Measurements from ENCODE around the gene HNF4A. TPM values are rescaled to one million over a fixed set of nuclear protein-coding genes. Genes with fewer than 3 reads are reported as not detected.
A peak's percentile ranks its signal among the peaks of the same experiment; 100 is the strongest.

Gene HNF4A
- total and polyA plus RNA-seq, 2 of the 13 experiments (the other 11 are each of a cell fraction or from before 2014, with no cell fraction given): 80.9 to 169 TPM

- TF ChIP-seq AFF4 (CRISPR knock-in tag; IDR thresholded peaks at IDR 0.05) (no peak), ETV6 (CRISPR knock-in tag; conservative IDR thresholded peaks at IDR 0.05) (peak; percentile 97; the same call in 1 of the 2 replicates), ZNF589 (CRISPR knock-in tag; conservative IDR thresholded peaks at IDR 0.05) (peak; percentile 91), RARG (CRISPR knock-in tag; IDR thresholded peaks at IDR 0.05; ENCODE audit: low read depth) (peak; percentile 97; the same call in 1 of the 2 replicates), MLX (CRISPR knock-in tag; IDR thresholded peaks at IDR 0.05) (peak; percentile 67; the same call in 1 of the 2 replicates), KMT2A (CRISPR knock-in tag; IDR thresholded peaks at IDR 0.05) (peak; percentile 94), ZNF501 (CRISPR knock-in tag; IDR thresholded peaks at IDR 0.05) (peak; percentile 99), NFATC3 (CRISPR knock-in tag; IDR thresholded peaks at IDR 0.05) (peak; percentile 77; the same call in 1 of the 2 replicates), ZNF451 (CRISPR knock-in tag; IDR thresholded peaks at IDR 0.05) (peak; percentile 96), ZNF484 (CRISPR knock-in tag; IDR thresholded peaks at IDR 0.05; ENCODE audit: borderline replicate concordance, low read depth) (0 out of 2 replicates have a peak, but pooled peaks have one; percentile 85), MXD1 (CRISPR knock-in tag; IDR thresholded peaks at IDR 0.05) (peak; percentile 97), CREB3 (CRISPR knock-in tag; IDR thresholded peaks at IDR 0.05) (peak; percentile 33; the same call in 1 of the 2 replicates), NFIC (IDR thresholded peaks at IDR 0.05; ENCODE audit: low read length) (no peak), ZNF12 (CRISPR knock-in tag; IDR thresholded peaks at IDR 0.05) (peak; percentile 78), CAMTA2 (CRISPR knock-in tag; IDR thresholded peaks at IDR 0.05; ENCODE audit: borderline replicate concordance) (0 out of 2 replicates have a peak, but pooled peaks have one; percentile 64)
- TF ChIP-seq, protein P1, sequence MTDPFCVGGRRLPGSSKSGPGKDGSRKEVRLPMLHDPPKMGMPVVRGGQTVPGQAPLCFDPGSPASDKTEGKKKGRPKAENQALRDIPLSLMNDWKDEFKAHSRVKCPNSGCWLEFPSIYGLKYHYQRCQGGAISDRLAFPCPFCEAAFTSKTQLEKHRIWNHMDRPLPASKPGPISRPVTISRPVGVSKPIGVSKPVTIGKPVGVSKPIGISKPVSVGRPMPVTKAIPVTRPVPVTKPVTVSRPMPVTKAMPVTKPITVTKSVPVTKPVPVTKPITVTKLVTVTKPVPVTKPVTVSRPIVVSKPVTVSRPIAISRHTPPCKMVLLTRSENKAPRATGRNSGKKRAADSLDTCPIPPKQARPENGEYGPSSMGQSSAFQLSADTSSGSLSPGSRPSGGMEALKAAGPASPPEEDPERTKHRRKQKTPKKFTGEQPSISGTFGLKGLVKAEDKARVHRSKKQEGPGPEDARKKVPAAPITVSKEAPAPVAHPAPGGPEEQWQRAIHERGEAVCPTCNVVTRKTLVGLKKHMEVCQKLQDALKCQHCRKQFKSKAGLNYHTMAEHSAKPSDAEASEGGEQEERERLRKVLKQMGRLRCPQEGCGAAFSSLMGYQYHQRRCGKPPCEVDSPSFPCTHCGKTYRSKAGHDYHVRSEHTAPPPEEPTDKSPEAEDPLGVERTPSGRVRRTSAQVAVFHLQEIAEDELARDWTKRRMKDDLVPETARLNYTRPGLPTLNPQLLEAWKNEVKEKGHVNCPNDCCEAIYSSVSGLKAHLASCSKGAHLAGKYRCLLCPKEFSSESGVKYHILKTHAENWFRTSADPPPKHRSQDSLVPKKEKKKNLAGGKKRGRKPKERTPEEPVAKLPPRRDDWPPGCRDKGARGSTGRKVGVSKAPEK (CRISPR knock-in tag; IDR thresholded peaks at IDR 0.05; ENCODE audit: borderline replicate concordance): peak; percentile 89; the same call in 1 of the 2 replicates
- TF ChIP-seq, protein P2, sequence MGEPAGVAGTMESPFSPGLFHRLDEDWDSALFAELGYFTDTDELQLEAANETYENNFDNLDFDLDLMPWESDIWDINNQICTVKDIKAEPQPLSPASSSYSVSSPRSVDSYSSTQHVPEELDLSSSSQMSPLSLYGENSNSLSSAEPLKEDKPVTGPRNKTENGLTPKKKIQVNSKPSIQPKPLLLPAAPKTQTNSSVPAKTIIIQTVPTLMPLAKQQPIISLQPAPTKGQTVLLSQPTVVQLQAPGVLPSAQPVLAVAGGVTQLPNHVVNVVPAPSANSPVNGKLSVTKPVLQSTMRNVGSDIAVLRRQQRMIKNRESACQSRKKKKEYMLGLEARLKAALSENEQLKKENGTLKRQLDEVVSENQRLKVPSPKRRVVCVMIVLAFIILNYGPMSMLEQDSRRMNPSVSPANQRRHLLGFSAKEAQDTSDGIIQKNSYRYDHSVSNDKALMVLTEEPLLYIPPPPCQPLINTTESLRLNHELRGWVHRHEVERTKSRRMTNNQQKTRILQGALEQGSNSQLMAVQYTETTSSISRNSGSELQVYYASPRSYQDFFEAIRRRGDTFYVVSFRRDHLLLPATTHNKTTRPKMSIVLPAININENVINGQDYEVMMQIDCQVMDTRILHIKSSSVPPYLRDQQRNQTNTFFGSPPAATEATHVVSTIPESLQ (CRISPR knock-in tag; conservative IDR thresholded peaks at IDR 0.05): peak; percentile 61; the same call in 1 of the 2 replicates
Observed at GRCh38 chr20:44475694-44476560, 120.4 kb downstream of the HNF4A start, which contains the start of gene TTPAL (continued).
